Fibroblast of mammary gland (primary cell): ENCODE data around the gene PKNOX1.
"Not testable (repeated sequence)": the region's sequence is repeated elsewhere in the genome, so short reads cannot be mapped to it uniquely, and the experiment has no call there.

Experiments used
- DNase-seq: peaks from one replicate; pipeline ENCODE4 v3.0.0-alpha.2; 2010; ENCODE audit warnings: low read depth
- H3K4me3 ChIP-seq: 2 replicates; pipeline ENCODE4 v1.5.1; 2011; ENCODE audit warnings: low read depth, mild to moderate bottlenecking, low read length, moderate library complexity; ENCODE audit not compliant: control insufficient read depth
- CTCF ChIP-seq: conservative IDR thresholded peaks from 2 replicates; pipeline ENCODE4 v1.5.1; 2011; ENCODE audit warnings: low read depth, low read length, inconsistent platforms; ENCODE audit not compliant: control insufficient read depth, insufficient read depth

PKNOX1 gene

GRCh38 chr21:42937034-42937940 lies 37.1 kb upstream of the PKNOX1 start:
- H3K4me3 ChIP-seq: not testable (repeated sequence)

GRCh38 chr21:42937960-42938605 lies 36.3 kb upstream of the PKNOX1 start:
- DNase-seq: no peak
- no peak for TF ChIP-seq CTCF
- H3K4me3 ChIP-seq: no peak overlapping the region

More at GRCh38 chr21:42937034-42937940, 37.1 kb upstream of the PKNOX1 start:
- not testable (repeated sequence) for DNase-seq

GRCh38 chr21:42938606-42938995 lies 35.8 kb upstream of the PKNOX1 start:
- H3K4me3 ChIP-seq, DNase-seq: not testable (repeated sequence)

GRCh38 chr21:42939582-42940413 lies 34.6 kb upstream of the PKNOX1 start:
- no peak for TF ChIP-seq CTCF
- peak overlapping the region; percentile 8 for H3K4me3 ChIP-seq
- DNase-seq: peak; percentile 99

GRCh38 chr21:42941696-42942085 lies 32.7 kb upstream of the PKNOX1 start:
- no peak for TF ChIP-seq CTCF
- no peak overlapping the region for H3K4me3 ChIP-seq
- DNase-seq: no peak

- H3K4me3 ChIP-seq: no peak overlapping the region
- TF ChIP-seq CTCF: no peak
- peak; percentile 7 for DNase-seq
Observed at GRCh38 chr21:42942244-42942643, 32.1 kb upstream of the PKNOX1 start.

GRCh38 chr21:42949094-42949755 lies 25.1 kb upstream of the PKNOX1 start:
- DNase-seq, H3K4me3 ChIP-seq: not testable (repeated sequence)

- H3K4me3 ChIP-seq, DNase-seq: not testable (repeated sequence)
Observed at GRCh38 chr21:42951193-42951592, 23.2 kb upstream of the PKNOX1 start.
